Liver (tissue), 9 donors: ENCODE data around the gene THEM4. TPM values are rescaled to one million over a fixed set of nuclear protein-coding genes. Genes with fewer than 3 reads are reported as not detected.
"Not testable (repeated sequence)": the region's sequence is repeated elsewhere in the genome, so short reads cannot be mapped to it uniquely, and the experiment has no call there.

Source experiments
- DNase-seq: peaks from one replicate; pipeline ENCODE4 v3.0.0-alpha.2; 2017; ENCODE audit warnings: low spot score
- H3K27ac ChIP-seq, 2 donors: one replicate each; pipeline ENCODE4 v1.7.0; 2013; ENCODE audit warnings: inconsistent platforms in 2 of 2, low read length in 2 of 2, control low read depth in 1 of 2, low read depth in 1 of 2, mild to moderate bottlenecking in 1 of 2
- H3K27me3 ChIP-seq, 4 donors: one replicate each; pipeline versions ENCODE4 v1.6.1 to v1.7.0; 2013; ENCODE audit warnings: low read length in 3 of 4, inconsistent platforms in 1 of 4, mild to moderate bottlenecking in 1 of 4, moderate library complexity in 1 of 4; ENCODE audit not compliant: control insufficient read depth in 4 of 4, insufficient read depth in 4 of 4
- H3K36me3 ChIP-seq, 4 donors: one replicate each; pipeline versions ENCODE4 v1.6.1 to v1.7.0; 2013; ENCODE audit warnings: low read length in 3 of 4, mild to moderate bottlenecking in 3 of 4, low read depth in 1 of 4, moderate library complexity in 1 of 4; ENCODE audit not compliant: control insufficient read depth in 4 of 4, insufficient read depth in 3 of 4
- H3K4me1 ChIP-seq, 4 donors: one replicate each; pipeline versions ENCODE4 v1.6.1 to v1.7.0; 2013; ENCODE audit warnings: low read length in 3 of 4, mild to moderate bottlenecking in 3 of 4, moderate library complexity in 1 of 4; ENCODE audit not compliant: control insufficient read depth in 4 of 4, insufficient read depth in 4 of 4
- H3K4me3 ChIP-seq, 3 donors: one replicate each; pipeline versions ENCODE4 v1.6.1 to v1.7.0; 2013; ENCODE audit warnings: low read length in 3 of 3, control low read depth in 1 of 3, low read depth in 1 of 3, mild to moderate bottlenecking in 1 of 3
- H3K9ac ChIP-seq, 2 donors: one replicate each; pipeline ENCODE4 v1.7.0; 2013; ENCODE audit warnings: low read length in 2 of 2, mild to moderate bottlenecking in 2 of 2, moderate library complexity in 2 of 2, control low read depth in 1 of 2, low read depth in 1 of 2
- H3K9me3 ChIP-seq, 4 donors: one replicate each; pipeline versions ENCODE4 v1.6.1 to v1.7.0; 2013; ENCODE audit warnings: low read length in 3 of 4; ENCODE audit not compliant: control insufficient read depth in 4 of 4
- ATF3 ChIP-seq: IDR thresholded peaks from 2 replicates; pipeline ENCODE4 v1.6.1; 2016; ENCODE audit warnings: antibody characterized with exemption
- EGR1 ChIP-seq, 2 donors: IDR thresholded peaks; 2 replicates each; pipeline ENCODE4 v1.6.1; 2016 to 2018; ENCODE audit warnings: antibody characterized with exemption in 2 of 2, low read depth in 2 of 2
- FOXA1 ChIP-seq: IDR thresholded peaks from 2 replicates; pipeline ENCODE4 v1.6.1; 2016; ENCODE audit warnings: antibody characterized with exemption
- FOXA2 ChIP-seq: IDR thresholded peaks from 2 replicates; pipeline ENCODE4 v1.6.1; 2016; ENCODE audit warnings: antibody characterized with exemption
- GABPA ChIP-seq, 2 donors: IDR thresholded peaks in 1 of 2; conservative IDR thresholded peaks in 1 of 2; 2 replicates each; pipeline ENCODE4 v1.6.1; 2016; ENCODE audit warnings: antibody characterized with exemption in 2 of 2, mild to moderate bottlenecking in 1 of 2, moderate library complexity in 1 of 2
- HNF4A ChIP-seq, 2 donors: conservative IDR thresholded peaks; 2 replicates each; pipeline ENCODE4 v1.6.1; 2016; ENCODE audit warnings: antibody characterized with exemption in 2 of 2, mild to moderate bottlenecking in 2 of 2
- HNF4G ChIP-seq: IDR thresholded peaks from 2 replicates; pipeline ENCODE4 v1.6.1; 2016; ENCODE audit warnings: antibody characterized with exemption
- JUND ChIP-seq, 2 donors: IDR thresholded peaks; 2 replicates each; pipeline ENCODE4 v1.6.1; 2016; ENCODE audit warnings: antibody characterized with exemption in 2 of 2
- MAX ChIP-seq: IDR thresholded peaks from 2 replicates; pipeline ENCODE4 v1.6.1; 2016; ENCODE audit warnings: antibody characterized with exemption
- RAD21 ChIP-seq, 2 donors: IDR thresholded peaks; 2 replicates each; pipeline ENCODE4 v1.6.1; 2016; ENCODE audit warnings: antibody characterized with exemption in 2 of 2, mild to moderate bottlenecking in 2 of 2
- REST ChIP-seq: IDR thresholded peaks from 2 replicates; pipeline ENCODE4 v1.6.1; 2016; ENCODE audit warnings: antibody characterized with exemption, mild to moderate bottlenecking
- RXRA ChIP-seq, 2 donors: IDR thresholded peaks; 2 replicates each; pipeline ENCODE4 v1.6.1; 2017 to 2018; ENCODE audit warnings: antibody characterized with exemption in 2 of 2, mild to moderate bottlenecking in 1 of 2
- SP1 ChIP-seq: IDR thresholded peaks from 2 replicates; pipeline ENCODE4 v1.6.1; 2018; ENCODE audit warnings: antibody characterized with exemption, mild to moderate bottlenecking
- TAF1 ChIP-seq: conservative IDR thresholded peaks from 2 replicates; pipeline ENCODE4 v1.6.1; 2016; ENCODE audit warnings: antibody characterized with exemption, mild to moderate bottlenecking
- YY1 ChIP-seq: IDR thresholded peaks from 2 replicates; pipeline ENCODE4 v1.6.1; 2016; ENCODE audit warnings: antibody characterized with exemption, mild to moderate bottlenecking
- ZBTB33 ChIP-seq: IDR thresholded peaks from 2 replicates; pipeline ENCODE4 v1.6.1; 2016; ENCODE audit warnings: antibody characterized with exemption
- WGBS: extraction: QIAGEN DNeasy Blood & Tissue Kit; methylation state at CpG from one replicate; pipeline ENCODE4 v1.1.7; 2013; 5-methylcytosine and 5-hydroxymethylcytosine counted together
- polyA plus RNA-seq, 2 donors: library from polyadenylated mRNA; stranded (reverse) in 1 of 2; unstranded in 1 of 2; fragments of 200-250 nt in 1 of 2; fragments of >200 nt in 1 of 2; fragmentation: Nextera tagmentation in 1 of 2; extraction: Ambion mirVana in 1 of 2; gene quantifications; one replicate each; pipeline versions ENCODE4 v1.2.1 to v1.2.3, GENCODE V29; 2013 to 2015
- total RNA-seq, 2 donors: library from RNA; depleted of rRNA; stranded (reverse); fragments of >200 nt; gene quantifications; one replicate each; pipeline ENCODE4 v1.2.3, GENCODE V29; 2014
- donor health status: healthy.
- donor health status: healthy.
- donor health status: healthy.
- donor health status: healthy.
- donor health status: healthy.

Gene THEM4
- total and polyA plus RNA-seq, 4 donors = 6.1 to 16.2 (median 9.8) TPM

- Histone ChIP-seq H3K36me3 (no peaks in the 10 kb centered on the region), H3K9me3 (no peaks in the 10 kb centered on the region), H3K4me3 (no peak overlapping the region), H3K9ac (no peak overlapping the region), H3K27me3 (no peaks in the 10 kb centered on the region), H3K4me1 (no peaks in the 10 kb centered on the region), H3K27ac (no peak overlapping the region)
- TF ChIP-seq YY1 (no peak), RAD21 (IDR thresholded peaks at IDR 0.05) (no peak), EGR1 (IDR thresholded peaks at IDR 0.05; ENCODE audit: low read depth in 2 of 2) (no peak), FOXA1 (no peak), FOXA2 (no peak), GABPA (IDR thresholded peaks at IDR 0.05 in 1 of 2, conservative IDR thresholded peaks at IDR 0.05 in 1 of 2) (no peak), TAF1 (no peak), MAX (no peak)
- DNase-seq = no peak
- WGBS = 75% methylated on average over 4 of the region's 4 CpGs
Observed at GRCh38 chr1:151855933-151856332, 53.4 kb downstream of the THEM4 start.

- not testable (repeated sequence) for H3K27ac ChIP-seq, H3K4me1 ChIP-seq, H3K27me3 ChIP-seq, H3K4me3 ChIP-seq, H3K36me3 ChIP-seq, DNase-seq, H3K9ac ChIP-seq, H3K9me3 ChIP-seq
- WGBS = 84% methylated on average over 8 of the region's 8 CpGs
Observed at GRCh38 chr1:151855516-151855915, 53.8 kb downstream of the THEM4 start.

GRCh38 chr1:151854658-151855057, 54.7 kb downstream of the THEM4 start:
- 82% methylated on average over 7 of the region's 7 CpGs for WGBS
- no peaks in the 10 kb centered on the region for H3K9me3 ChIP-seq
- TF ChIP-seq EGR1 (IDR thresholded peaks at IDR 0.05; ENCODE audit: low read depth in 2 of 2) (no peak), JUND (IDR thresholded peaks at IDR 0.05) (no peak), MAX (no peak), HNF4A (conservative IDR thresholded peaks at IDR 0.05) (no peak), ATF3 (no peak)

GRCh38 chr1:151853411-151853943, 55.8 kb downstream of the THEM4 start, which contains the start of gene THEM5:
Gene THEM5, minus strand, starts transcription at chr1:151853712. Its CDS starts 147 bp downstream, at chr1:151853565.
- 93% methylated on average over 5 of the region's 5 CpGs for WGBS
- no peak for DNase-seq
- H3K9me3 ChIP-seq = no peaks in the 10 kb centered on the region
- TF ChIP-seq MAX (no peak), ZBTB33 (no peak), RAD21 (IDR thresholded peaks at IDR 0.05) (no peak), HNF4A (conservative IDR thresholded peaks at IDR 0.05) (no peak), RXRA (IDR thresholded peaks at IDR 0.05) (no peak), FOXA1 (no peak), REST (no peak), JUND (IDR thresholded peaks at IDR 0.05) (no peak), EGR1 (IDR thresholded peaks at IDR 0.05; ENCODE audit: low read depth in 2 of 2) (no peak), TAF1 (no peak), FOXA2 (no peak), SP1 (no peak), GABPA (IDR thresholded peaks at IDR 0.05 in 1 of 2, conservative IDR thresholded peaks at IDR 0.05 in 1 of 2) (no peak), HNF4G (no peak)

More at GRCh38 chr1:151854658-151855057, 54.7 kb downstream of the THEM4 start:
- H3K36me3 ChIP-seq = no peaks in the 10 kb centered on the region
- H3K27me3 ChIP-seq = no peaks in the 10 kb centered on the region
- no peak overlapping the region for H3K9ac ChIP-seq
- no peak for DNase-seq
- H3K27ac ChIP-seq = no peak overlapping the region
- H3K4me3 ChIP-seq = no peak overlapping the region
- peaks cover 0 to 4% (median 0%) of the 10 kb centered on the region in 4 donors for H3K4me1 ChIP-seq

More at GRCh38 chr1:151853411-151853943, 55.8 kb downstream of the THEM4 start, which contains the start of gene THEM5:
- Histone ChIP-seq H3K36me3 (no peaks in the 10 kb centered on the region), H3K27me3 (no peaks in the 10 kb centered on the region), H3K27ac (no peak within 1 kb of the TSS), H3K9ac (no peak within 1 kb of the TSS), H3K4me1 (peaks cover 0 to 4% (median 0%) of the 10 kb centered on the region in 4 donors), H3K4me3 (no peak within 1 kb of the TSS)
